Panc1 (cell line): ENCODE data around the gene SMC4. TPM values are rescaled to one million over a fixed set of nuclear protein-coding genes. Genes with fewer than 3 reads are reported as not detected.

Experiments used
- ATAC-seq: fragments of 200-7000 bp; cut with Tn5 transposase; 2 replicates; pipeline ENCODE4 v1.9.1; 2020; ENCODE audit warnings: mild to moderate bottlenecking, moderate library complexity
- BruUV-seq: library from RNA; stranded (reverse); fragments of 400-500 nt; replicated peaks from 2 replicates; lab custom pipeline; 2021; lab: Mats Ljungman, UMichigan
- CTCF ChIA-PET: fragments of 300-600 bp; sonication (Branson Sonifier 250); formaldehyde crosslinking; loops from one replicate; lab custom pipeline; 2022; ENCODE audit warnings: antibody characterized with exemption; lab: Charles Lee
- POLR2A ChIA-PET: fragments of 300-600 bp; sonication (Branson Sonifier 250); formaldehyde crosslinking; loops from one replicate; lab custom pipeline; 2022; ENCODE audit warnings: antibody characterized with exemption; lab: Charles Lee
- DNase-seq: peaks from one replicate; pipeline ENCODE4 v3.0.0-alpha.2; 2010; ENCODE audit warnings: low read depth, low spot score
- H3K27ac ChIP-seq: 2 replicates; pipeline ENCODE4 v1.5.1; 2011; ENCODE audit warnings: mild to moderate bottlenecking, low read length, inconsistent platforms
- H3K27me3 ChIP-seq: fragments of 200-500 bp; sonication (Bioruptor generic); 2 replicates; pipeline ENCODE4 v1.6.0; 2014; ENCODE audit warnings: low read length, inconsistent platforms; ENCODE audit not compliant: control insufficient read depth, insufficient read depth
- H3K36me3 ChIP-seq: fragments of 200-500 bp; sonication (Bioruptor generic); 2 replicates; pipeline ENCODE4 v1.5.1; 2014; ENCODE audit warnings: inconsistent platforms, mild to moderate bottlenecking, low read length, moderate library complexity; ENCODE audit not compliant: control insufficient read depth, insufficient read depth
- H3K4me1 ChIP-seq: 2 replicates; pipeline ENCODE4 v1.5.1; 2011; ENCODE audit warnings: inconsistent platforms, mild to moderate bottlenecking, low read length, moderate library complexity; ENCODE audit not compliant: control insufficient read depth, insufficient read depth
- H3K4me3 ChIP-seq, 2 experiments: 2 replicates each; pipeline ENCODE4 v1.5.1; 2011 to 2012; ENCODE audit warnings: low read depth in 2 of 2, low read length in 2 of 2, mild to moderate bottlenecking in 2 of 2, inconsistent platforms in 1 of 2, moderate library complexity in 1 of 2
- H3K9me3 ChIP-seq: fragments of 200-500 bp; sonication (Bioruptor generic); 2 replicates; pipeline ENCODE4 v1.5.1; 2014; ENCODE audit warnings: low read depth, mild to moderate bottlenecking, inconsistent platforms, low read length, moderate library complexity; ENCODE audit not compliant: control insufficient read depth, insufficient read depth
- POLR2AphosphoS5 ChIP-seq: IDR thresholded peaks from 2 replicates; pipeline ENCODE4 v1.6.1; 2012; ENCODE audit warnings: mild to moderate bottlenecking, low read depth, low read length, moderate library complexity
- SIN3A ChIP-seq: IDR thresholded peaks from 2 replicates; pipeline ENCODE4 v1.6.1; 2012; ENCODE audit warnings: low read depth, mild to moderate bottlenecking, low read length, moderate library complexity, borderline replicate concordance; ENCODE audit not compliant: insufficient read depth
- TCF7L2 ChIP-seq: IDR thresholded peaks from 2 replicates; pipeline ENCODE4 v1.6.1; 2011; ENCODE audit warnings: mild to moderate bottlenecking, low read depth, low read length, inconsistent platforms
- in situ Hi-C: cut with HindIII; loops from 2 replicates; pipeline ENCODE4 v1.10.0; 2016; ENCODE audit warnings: low sequenced_read_pairs, low pct_unique_long_range_greater_than_20kb
- intact Hi-C: fragments of 100-400 bp; cut with micrococcal nuclease; formaldehyde crosslinking; loops from one replicate; pipeline ENCODE4 v1.10.0; 2022; ENCODE audit not compliant: unreplicated experiment
- total RNA-seq: library from RNA; stranded (reverse); gene quantifications from one replicate; pipeline ENCODE4 v1.2.1, GENCODE V29; 2021; ENCODE audit not compliant: unreplicated experiment
- TF ChIP-seq, protein P1 (sequence below), 2 experiments: IDR thresholded peaks; 2 replicates each; pipeline ENCODE4 v1.6.1; 2011 to 2012; ENCODE audit warnings: low read depth in 2 of 2, control low read depth in 1 of 2, low read length in 1 of 2, mild to moderate bottlenecking in 1 of 2, moderate library complexity in 1 of 2; ENCODE audit not compliant: insufficient read depth in 1 of 2
- TF ChIP-seq, protein P2 (sequence below): fragments of 450-650 bp; IDR thresholded peaks from 2 replicates; pipeline ENCODE4 v1.5.1; 2017; ENCODE audit warnings: mild to moderate bottlenecking

SMC4 gene
- total RNA-seq, 1 experiment from 2014 or later = 160 TPM

DNA sequence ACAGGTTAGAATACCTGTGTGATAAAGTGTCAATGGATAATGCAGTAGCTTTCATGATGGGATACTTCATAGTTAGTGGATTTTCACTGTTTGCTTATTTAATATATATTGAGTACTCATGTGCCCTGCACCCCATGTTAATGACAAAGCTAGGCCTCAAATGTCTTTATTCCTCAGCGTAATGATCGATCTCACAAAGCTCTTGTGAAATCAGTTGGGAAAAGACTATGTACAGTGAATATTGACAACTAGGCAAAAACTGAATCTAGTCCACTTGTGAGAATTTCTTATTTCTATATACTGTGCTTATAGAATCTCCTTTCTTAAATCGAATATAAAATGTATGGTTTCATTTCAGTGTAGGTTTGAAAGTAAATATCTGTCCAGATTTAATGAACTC is 17.9 kb downstream of the SMC4 start:
- BruUV-seq = no TSS peak

DNA sequence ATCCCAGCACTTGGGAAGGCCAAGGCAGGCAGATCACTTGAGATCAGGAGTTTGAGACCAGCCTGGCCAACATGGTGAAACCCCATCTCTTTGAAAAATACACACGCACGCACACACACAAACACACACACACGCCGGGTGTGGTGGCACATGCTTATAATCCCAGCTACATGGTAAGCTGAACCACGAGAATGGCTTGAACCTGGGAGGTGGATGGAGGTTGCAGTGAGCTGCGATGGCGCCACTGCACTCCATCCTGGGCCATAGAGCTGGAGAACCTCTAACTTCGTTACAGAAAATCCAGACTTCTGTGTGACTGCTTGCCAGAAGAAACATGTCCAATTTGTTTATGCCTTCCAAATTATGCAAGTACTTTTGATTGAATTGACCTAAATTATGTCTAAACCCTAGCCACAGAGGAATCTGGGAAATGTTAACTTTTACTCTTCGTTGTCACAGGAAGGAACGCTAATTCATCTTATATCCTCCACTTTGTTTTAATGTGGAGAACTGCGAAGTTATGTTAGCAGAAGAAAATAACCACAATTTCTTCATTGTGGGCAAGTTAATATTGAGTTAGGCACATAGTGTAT is 28.5 kb downstream of the SMC4 start:
- Histone ChIP-seq H3K4me3 (no peak overlapping the region), H3K4me1 (no peaks in the 10 kb centered on the region), H3K9me3 (no peaks in the 10 kb centered on the region), H3K27ac (no peak overlapping the region), H3K36me3 (peaks cover 85% of the 10 kb centered on the region), H3K27me3 (no peaks in the 10 kb centered on the region)
- TF ChIP-seq, protein P1, sequence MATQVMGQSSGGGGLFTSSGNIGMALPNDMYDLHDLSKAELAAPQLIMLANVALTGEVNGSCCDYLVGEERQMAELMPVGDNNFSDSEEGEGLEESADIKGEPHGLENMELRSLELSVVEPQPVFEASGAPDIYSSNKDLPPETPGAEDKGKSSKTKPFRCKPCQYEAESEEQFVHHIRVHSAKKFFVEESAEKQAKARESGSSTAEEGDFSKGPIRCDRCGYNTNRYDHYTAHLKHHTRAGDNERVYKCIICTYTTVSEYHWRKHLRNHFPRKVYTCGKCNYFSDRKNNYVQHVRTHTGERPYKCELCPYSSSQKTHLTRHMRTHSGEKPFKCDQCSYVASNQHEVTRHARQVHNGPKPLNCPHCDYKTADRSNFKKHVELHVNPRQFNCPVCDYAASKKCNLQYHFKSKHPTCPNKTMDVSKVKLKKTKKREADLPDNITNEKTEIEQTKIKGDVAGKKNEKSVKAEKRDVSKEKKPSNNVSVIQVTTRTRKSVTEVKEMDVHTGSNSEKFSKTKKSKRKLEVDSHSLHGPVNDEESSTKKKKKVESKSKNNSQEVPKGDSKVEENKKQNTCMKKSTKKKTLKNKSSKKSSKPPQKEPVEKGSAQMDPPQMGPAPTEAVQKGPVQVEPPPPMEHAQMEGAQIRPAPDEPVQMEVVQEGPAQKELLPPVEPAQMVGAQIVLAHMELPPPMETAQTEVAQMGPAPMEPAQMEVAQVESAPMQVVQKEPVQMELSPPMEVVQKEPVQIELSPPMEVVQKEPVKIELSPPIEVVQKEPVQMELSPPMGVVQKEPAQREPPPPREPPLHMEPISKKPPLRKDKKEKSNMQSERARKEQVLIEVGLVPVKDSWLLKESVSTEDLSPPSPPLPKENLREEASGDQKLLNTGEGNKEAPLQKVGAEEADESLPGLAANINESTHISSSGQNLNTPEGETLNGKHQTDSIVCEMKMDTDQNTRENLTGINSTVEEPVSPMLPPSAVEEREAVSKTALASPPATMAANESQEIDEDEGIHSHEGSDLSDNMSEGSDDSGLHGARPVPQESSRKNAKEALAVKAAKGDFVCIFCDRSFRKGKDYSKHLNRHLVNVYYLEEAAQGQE (IDR thresholded peaks at IDR 0.05; ENCODE audit: insufficient read depth in 1 of 2, low read depth in 2 of 2, low read length in 1 of 2) = no peak
- TF ChIP-seq POLR2AphosphoS5 (no peak; the same call in 1 of the 2 replicates), SIN3A (no peak), TCF7L2 (no peak)
- TF ChIP-seq, protein P2, sequence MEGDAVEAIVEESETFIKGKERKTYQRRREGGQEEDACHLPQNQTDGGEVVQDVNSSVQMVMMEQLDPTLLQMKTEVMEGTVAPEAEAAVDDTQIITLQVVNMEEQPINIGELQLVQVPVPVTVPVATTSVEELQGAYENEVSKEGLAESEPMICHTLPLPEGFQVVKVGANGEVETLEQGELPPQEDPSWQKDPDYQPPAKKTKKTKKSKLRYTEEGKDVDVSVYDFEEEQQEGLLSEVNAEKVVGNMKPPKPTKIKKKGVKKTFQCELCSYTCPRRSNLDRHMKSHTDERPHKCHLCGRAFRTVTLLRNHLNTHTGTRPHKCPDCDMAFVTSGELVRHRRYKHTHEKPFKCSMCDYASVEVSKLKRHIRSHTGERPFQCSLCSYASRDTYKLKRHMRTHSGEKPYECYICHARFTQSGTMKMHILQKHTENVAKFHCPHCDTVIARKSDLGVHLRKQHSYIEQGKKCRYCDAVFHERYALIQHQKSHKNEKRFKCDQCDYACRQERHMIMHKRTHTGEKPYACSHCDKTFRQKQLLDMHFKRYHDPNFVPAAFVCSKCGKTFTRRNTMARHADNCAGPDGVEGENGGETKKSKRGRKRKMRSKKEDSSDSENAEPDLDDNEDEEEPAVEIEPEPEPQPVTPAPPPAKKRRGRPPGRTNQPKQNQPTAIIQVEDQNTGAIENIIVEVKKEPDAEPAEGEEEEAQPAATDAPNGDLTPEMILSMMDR = no peak
- ATAC-seq (no peak), DNase-seq (no peak)
- intact Hi-C loops (no loop called here), in situ Hi-C loops (no loop called here)
- ChIA-PET CTCF (no interaction called here), POLR2A (interaction anchor here (0.7 kb wide), 2 partner anchors 12 to 19 kb away, joined by 3 read pairs; no protein-coding TSS in a partner anchor)
- no TSS peak for BruUV-seq

More for the DNA sequence above, 17.9 kb downstream of the SMC4 start:
- POLR2A ChIA-PET = interaction anchor here (0.6 to 0.7 kb wide), 2 partner anchors 9 to 16 kb away, joined by 3 read pairs; no protein-coding TSS in a partner anchor
- peaks cover 80% of the 10 kb centered on the region for H3K36me3 ChIP-seq
- H3K27ac ChIP-seq = no peak overlapping the region
- no peaks in the 10 kb centered on the region for H3K27me3 ChIP-seq
- ATAC-seq (no peak), DNase-seq (no peak)
- CTCF ChIA-PET = no interaction called here
- H3K4me3 ChIP-seq = no peak overlapping the region
- intact Hi-C loops = no loop called here
- TF ChIP-seq SIN3A (no peak), TCF7L2 (no peak), POLR2AphosphoS5 (no peak)
- TF ChIP-seq, protein P2 = no peak
- TF ChIP-seq, protein P1 (IDR thresholded peaks at IDR 0.05; ENCODE audit: insufficient read depth in 1 of 2, low read depth in 2 of 2, low read length in 1 of 2) = no peak
- no peaks in the 10 kb centered on the region for H3K4me1 ChIP-seq
- no peaks in the 10 kb centered on the region for H3K9me3 ChIP-seq
- in situ Hi-C loops = no loop called here
